Spleen (tissue), 7 donors: ENCODE measurements around the gene OMA1.
"Not testable (repeated sequence)": the region's sequence is repeated elsewhere in the genome, so short reads cannot be mapped to it uniquely, and the experiment has no call there.

ENCODE experiments used
- POLR2A ChIP-seq, 3 donors: fragments of 450-650 bp; IDR thresholded peaks; one replicate each; pipeline ENCODE4 v1.5.1; 2017; ENCODE audit warnings: antibody characterized with exemption in 3 of 3, mild to moderate bottlenecking in 1 of 3
- TF ChIP-seq, protein P1 (sequence below), 11 experiments: fragments of 200-600 bp in 7 of 11; fragments of 450-650 bp in 4 of 11; sonication (generic) in 4 of 11; IDR thresholded peaks in 8 of 11; conservative IDR thresholded peaks in 3 of 11; 1 replicate in 7 of 11; 2 replicates in 4 of 11; pipeline versions ENCODE4 v1.4.0 to v1.8.0; 2016 to 2021; ENCODE audit warnings: antibody characterized with exemption in 11 of 11, inconsistent platforms in 4 of 11, mild to moderate bottlenecking in 1 of 11
- donor health status: DM: no; HTN: no; CAD: no; lungs with moderate emphysema.
- donor health status: DM: no; HTN: no; CAD: no.
- donor health status: DM: no; HTN: no; CAD: no.

DNA sequence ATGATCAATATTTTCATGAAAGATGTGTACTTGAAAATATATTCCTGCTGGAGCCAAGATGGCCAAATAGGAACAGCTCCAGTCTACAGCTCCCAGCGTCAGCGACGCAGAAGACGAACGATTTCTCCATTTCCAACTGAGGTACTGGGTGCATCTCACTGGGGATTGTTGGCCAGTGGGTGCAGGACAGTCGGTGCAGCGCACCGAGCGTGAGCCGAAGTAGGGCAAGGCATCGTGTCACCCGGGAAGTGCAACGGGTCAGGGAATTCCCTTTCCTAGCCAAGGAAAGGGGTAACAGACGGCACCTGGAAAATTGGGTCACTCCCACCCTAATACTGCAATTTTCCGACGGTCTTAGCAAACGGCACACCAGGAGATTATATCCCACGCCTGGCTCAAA, 57.6 kb downstream of the OMA1 start:
- TF ChIP-seq, protein P1, sequence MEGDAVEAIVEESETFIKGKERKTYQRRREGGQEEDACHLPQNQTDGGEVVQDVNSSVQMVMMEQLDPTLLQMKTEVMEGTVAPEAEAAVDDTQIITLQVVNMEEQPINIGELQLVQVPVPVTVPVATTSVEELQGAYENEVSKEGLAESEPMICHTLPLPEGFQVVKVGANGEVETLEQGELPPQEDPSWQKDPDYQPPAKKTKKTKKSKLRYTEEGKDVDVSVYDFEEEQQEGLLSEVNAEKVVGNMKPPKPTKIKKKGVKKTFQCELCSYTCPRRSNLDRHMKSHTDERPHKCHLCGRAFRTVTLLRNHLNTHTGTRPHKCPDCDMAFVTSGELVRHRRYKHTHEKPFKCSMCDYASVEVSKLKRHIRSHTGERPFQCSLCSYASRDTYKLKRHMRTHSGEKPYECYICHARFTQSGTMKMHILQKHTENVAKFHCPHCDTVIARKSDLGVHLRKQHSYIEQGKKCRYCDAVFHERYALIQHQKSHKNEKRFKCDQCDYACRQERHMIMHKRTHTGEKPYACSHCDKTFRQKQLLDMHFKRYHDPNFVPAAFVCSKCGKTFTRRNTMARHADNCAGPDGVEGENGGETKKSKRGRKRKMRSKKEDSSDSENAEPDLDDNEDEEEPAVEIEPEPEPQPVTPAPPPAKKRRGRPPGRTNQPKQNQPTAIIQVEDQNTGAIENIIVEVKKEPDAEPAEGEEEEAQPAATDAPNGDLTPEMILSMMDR (IDR thresholded peaks at IDR 0.05 in 8 of 11, conservative IDR thresholded peaks at IDR 0.05 in 3 of 11) = not testable (repeated sequence)
- TF ChIP-seq POLR2A (IDR thresholded peaks at IDR 0.05) = not testable (repeated sequence)
